ENCODE results near the gene C19orf73. TPM values are rescaled to one million over a fixed set of nuclear protein-coding genes. Genes with fewer than 3 reads are reported as not detected.

C19orf73 gene
- total and polyA plus RNA-seq, 9 of the 15 experiments (the other 6 are each of a cell fraction or from before 2014, with no cell fraction given) = 0.08 to 7.4 (median 1.4) TPM

DNA sequence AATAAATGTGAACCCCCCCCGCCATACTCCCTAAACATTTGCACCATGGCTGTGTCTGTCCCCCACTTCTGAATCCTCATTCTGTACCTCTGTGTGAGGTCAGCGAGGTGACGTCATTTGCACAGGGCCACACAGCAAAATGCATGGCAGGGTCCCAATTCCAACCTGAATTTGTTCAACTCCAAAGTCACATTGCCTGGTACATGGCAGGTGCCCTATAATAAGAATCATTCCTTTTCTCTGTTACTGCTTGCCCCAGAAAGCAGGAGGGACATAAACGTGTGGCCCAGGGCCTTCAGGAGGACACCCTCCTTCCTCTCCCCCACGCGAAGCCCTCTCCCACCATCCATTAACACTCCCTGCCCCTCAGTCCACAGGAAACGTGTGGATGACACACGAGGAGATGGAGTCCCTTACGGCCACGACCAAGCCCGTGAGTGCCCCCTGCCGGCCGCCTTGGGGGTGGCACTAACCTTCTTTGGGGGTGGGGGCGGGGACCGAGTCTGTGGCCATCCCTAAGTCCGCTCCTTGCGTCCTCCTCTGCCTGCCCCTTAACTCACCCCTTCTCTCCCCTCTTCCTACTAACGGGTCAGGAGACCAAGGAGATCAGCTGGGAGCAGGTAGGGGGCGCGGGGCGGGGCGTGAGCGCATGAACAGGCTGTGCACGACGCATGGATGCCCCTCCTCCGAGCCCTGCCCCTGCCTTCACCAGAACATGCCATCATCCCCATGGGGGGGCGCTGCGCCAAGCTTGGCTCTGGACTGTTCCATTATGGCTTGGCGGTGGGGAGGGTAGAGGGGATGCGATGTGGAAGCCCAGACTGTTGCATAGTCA lies 26.8 kb upstream of the C19orf73 start (continued):
- TF ChIP-seq ZNF561 (CRISPR knock-in tag; conservative IDR thresholded peaks at IDR 0.05) (no peak), ELK1 (CRISPR knock-in tag; IDR thresholded peaks at IDR 0.05) (no peak), CXXC5 (CRISPR knock-in tag; IDR thresholded peaks at IDR 0.05) (peak; percentile 45), GABPB2 (CRISPR knock-in tag; conservative IDR thresholded peaks at IDR 0.05) (no peak), NUFIP1 (IDR thresholded peaks at IDR 0.05; ENCODE audit: partially characterized antibody) (peak; percentile 54), ZNF274 (IDR thresholded peaks at IDR 0.05; ENCODE audit: borderline replicate concordance, low read depth, low read length) (no peak), CBX3 (IDR thresholded peaks at IDR 0.05; ENCODE audit: borderline replicate concordance in 1 of 2, low read length in 2 of 2) (peak in 1 of 2 experiments; percentile 46; a peak in 1 of 3 replicates), ARID2 (IDR thresholded peaks at IDR 0.05) (no peak), NFRKB (IDR thresholded peaks at IDR 0.05; ENCODE audit: low read depth) (no peak), HCFC1 (IDR thresholded peaks at IDR 0.05; ENCODE audit: low read depth, low read length) (peak; percentile 10; the same call in 1 of the 2 replicates), ATF7 (IDR thresholded peaks at IDR 0.05) (peak; percentile 98), BRD9 (IDR thresholded peaks at IDR 0.05; ENCODE audit: low read depth, partially characterized antibody) (peak; percentile 62), CEBPB (tag; IDR thresholded peaks at IDR 0.05) (no peak), BCLAF1 (IDR thresholded peaks at IDR 0.05; ENCODE audit: borderline replicate concordance in 1 of 2, control insufficient read depth in 1 of 2, low read depth in 2 of 2, low read length in 1 of 2) (peak in 1 of 2 experiments; percentile 86; a peak in 2 of 4 replicates)
- TF ChIP-seq, protein P1, sequence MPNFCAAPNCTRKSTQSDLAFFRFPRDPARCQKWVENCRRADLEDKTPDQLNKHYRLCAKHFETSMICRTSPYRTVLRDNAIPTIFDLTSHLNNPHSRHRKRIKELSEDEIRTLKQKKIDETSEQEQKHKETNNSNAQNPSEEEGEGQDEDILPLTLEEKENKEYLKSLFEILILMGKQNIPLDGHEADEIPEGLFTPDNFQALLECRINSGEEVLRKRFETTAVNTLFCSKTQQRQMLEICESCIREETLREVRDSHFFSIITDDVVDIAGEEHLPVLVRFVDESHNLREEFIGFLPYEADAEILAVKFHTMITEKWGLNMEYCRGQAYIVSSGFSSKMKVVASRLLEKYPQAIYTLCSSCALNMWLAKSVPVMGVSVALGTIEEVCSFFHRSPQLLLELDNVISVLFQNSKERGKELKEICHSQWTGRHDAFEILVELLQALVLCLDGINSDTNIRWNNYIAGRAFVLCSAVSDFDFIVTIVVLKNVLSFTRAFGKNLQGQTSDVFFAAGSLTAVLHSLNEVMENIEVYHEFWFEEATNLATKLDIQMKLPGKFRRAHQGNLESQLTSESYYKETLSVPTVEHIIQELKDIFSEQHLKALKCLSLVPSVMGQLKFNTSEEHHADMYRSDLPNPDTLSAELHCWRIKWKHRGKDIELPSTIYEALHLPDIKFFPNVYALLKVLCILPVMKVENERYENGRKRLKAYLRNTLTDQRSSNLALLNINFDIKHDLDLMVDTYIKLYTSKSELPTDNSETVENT (CRISPR knock-in tag; IDR thresholded peaks at IDR 0.05) = no peak
- TF ChIP-seq, protein P2, sequence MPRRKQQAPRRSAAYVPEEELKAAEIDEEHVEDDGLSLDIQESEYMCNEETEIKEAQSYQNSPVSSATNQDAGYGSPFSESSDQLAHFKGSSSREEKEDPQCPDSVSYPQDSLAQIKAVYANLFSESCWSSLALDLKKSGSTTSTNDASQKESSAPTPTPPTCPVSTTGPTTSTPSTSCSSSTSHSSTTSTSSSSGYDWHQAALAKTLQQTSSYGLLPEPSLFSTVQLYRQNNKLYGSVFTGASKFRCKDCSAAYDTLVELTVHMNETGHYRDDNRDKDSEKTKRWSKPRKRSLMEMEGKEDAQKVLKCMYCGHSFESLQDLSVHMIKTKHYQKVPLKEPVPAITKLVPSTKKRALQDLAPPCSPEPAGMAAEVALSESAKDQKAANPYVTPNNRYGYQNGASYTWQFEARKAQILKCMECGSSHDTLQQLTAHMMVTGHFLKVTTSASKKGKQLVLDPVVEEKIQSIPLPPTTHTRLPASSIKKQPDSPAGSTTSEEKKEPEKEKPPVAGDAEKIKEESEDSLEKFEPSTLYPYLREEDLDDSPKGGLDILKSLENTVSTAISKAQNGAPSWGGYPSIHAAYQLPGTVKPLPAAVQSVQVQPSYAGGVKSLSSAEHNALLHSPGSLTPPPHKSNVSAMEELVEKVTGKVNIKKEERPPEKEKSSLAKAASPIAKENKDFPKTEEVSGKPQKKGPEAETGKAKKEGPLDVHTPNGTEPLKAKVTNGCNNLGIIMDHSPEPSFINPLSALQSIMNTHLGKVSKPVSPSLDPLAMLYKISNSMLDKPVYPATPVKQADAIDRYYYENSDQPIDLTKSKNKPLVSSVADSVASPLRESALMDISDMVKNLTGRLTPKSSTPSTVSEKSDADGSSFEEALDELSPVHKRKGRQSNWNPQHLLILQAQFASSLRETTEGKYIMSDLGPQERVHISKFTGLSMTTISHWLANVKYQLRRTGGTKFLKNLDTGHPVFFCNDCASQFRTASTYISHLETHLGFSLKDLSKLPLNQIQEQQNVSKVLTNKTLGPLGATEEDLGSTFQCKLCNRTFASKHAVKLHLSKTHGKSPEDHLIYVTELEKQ (CRISPR knock-in tag; IDR thresholded peaks at IDR 0.05) = no peak

Measured in K562 (cell line).